ENCODE results near the gene DHFR2. TPM values are rescaled to one million over a fixed set of nuclear protein-coding genes. Genes with fewer than 3 reads are reported as not detected.
"Not testable (repeated sequence)": the region's sequence is repeated elsewhere in the genome, so short reads cannot be mapped to it uniquely, and the experiment has no call there.

The DHFR2 gene
- total RNA-seq (2014; rRNA removed; shearing (Covaris generic)): 3.4 TPM in 2 replicates

DNA sequence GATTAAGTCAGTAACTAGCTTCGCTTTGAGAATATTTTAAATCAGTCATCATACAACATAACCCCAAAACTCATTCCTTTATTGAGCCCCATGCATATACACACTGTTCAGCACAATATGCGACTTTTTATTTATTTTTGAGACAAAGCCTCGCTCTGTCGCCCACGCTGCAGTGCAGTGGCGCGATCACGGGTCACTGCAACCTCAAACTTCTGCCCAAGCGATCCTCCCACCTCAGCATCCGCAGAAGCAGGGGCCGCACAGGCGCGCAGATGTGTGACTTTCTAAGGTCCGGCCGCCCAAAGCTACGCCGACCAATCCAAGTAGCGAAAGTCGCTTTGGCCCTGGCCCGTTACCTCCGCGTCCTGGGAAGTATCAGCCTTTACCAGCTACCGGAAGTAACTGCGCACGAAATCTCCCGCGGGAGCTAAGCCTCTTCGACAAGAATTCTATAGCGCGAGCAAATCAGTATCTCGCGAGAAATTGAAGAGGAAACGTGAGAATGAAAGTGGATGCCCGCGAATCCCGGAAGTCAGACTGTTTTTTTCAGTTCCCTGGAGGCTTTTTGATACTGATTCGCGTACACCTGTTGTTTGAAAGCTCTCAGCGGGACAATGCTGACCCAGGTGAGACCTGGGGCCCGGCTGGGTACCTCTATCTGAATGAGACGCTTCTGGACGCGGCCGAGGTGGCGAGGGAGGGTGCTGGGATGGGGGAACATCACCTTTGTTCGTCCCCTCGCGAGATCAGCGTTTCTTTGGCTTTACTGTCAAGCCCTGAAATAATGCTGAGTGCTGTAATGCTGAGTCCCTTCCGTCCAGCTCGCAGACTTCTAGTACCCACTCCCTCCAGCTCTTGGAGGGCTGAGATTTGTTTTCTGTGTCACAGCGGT lies at the start of gene DHFR2, which contains the start of gene NSUN3:
TSS of gene DHFR2 (minus strand) at position 404 of the 892 bp plus-strand sequence. CDS start 1,405 bp downstream, outside the sequence.
TSS of gene NSUN3 (plus strand) at position 549 of the 892 bp plus-strand sequence. CDS start at position 615, 66 bp downstream.
- H3K36me3 ChIP-seq: 0 out of 2 replicates have a peak, but pooled peaks cover 2% of the 10 kb centered on the region
- peak; percentile 98 to 99 for DNase-seq

DNA sequence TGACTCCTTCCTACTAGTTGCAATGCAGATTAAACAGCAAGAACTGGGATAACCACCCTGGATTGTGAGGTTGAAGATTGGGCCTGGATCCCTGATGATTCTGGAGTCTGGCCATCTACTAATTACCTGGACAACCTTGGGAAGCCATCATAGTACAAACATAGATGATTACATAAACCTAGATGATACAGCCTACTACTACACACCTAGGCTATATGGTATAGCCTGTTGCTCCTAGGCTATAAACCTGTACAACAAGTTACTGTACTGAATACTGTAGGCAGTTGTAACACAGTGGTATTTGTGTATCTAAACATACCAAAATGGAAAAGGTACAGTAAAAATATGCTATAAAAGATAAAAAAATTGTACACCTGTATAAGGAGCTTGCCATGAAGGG lies 48.1 kb upstream of the DHFR2 start:
- H3K27me3 ChIP-seq: no peaks in the 10 kb centered on the region
- no peak overlapping the region for H3K27ac ChIP-seq
- H3K36me3 ChIP-seq: peaks cover 8% of the 10 kb centered on the region
- H3K9me3 ChIP-seq (replicated peaks): no peaks in the 10 kb centered on the region
- no peaks in the 10 kb centered on the region for H3K4me1 ChIP-seq
- no peak overlapping the region for H3K4me3 ChIP-seq
- DNase-seq: no peak

More for the DNA sequence above, at the start of gene DHFR2, which contains the start of gene NSUN3:
- Histone ChIP-seq H3K27me3 (no peaks in the 10 kb centered on the region), H3K27ac (peak within 1 kb of the TSS; percentile 91), H3K4me1 (no peaks in the 10 kb centered on the region), H3K4me3 (peak within 1 kb of the TSS; percentile 83), H3K9me3 (replicated peaks) (no peaks in the 10 kb centered on the region)

- H3K36me3 ChIP-seq; H3K4me3 ChIP-seq; H3K4me1 ChIP-seq; H3K27ac ChIP-seq; DNase-seq; H3K9me3 ChIP-seq (replicated peaks); H3K27me3 ChIP-seq: not testable (repeated sequence)
Measured at GRCh38 chr3:94110232-94110631, 47.5 kb upstream of the DHFR2 start.

DNA sequence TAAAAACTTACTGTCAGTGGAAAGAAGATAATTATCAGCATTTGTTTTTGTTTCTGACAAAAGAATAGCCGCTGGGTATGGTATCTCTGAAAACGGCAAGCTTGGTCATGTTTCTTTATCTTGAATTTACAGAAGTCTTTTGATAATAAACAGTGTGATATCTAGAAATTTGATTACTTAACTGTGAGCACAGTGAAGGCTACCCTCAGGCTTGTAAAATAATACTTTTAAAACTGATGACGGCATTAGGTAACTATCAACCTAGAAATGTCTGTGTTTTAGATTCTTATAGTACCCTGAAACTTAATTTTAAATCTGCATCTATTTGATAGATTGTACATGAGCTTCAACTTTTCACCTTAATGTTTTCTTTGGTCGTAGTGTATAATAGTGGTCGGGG lies 43.6 kb upstream of the DHFR2 start:
- Histone ChIP-seq H3K27ac (no peak overlapping the region), H3K36me3 (peaks cover 8% of the 10 kb centered on the region; the same call in 1 of the 2 replicates), H3K27me3 (no peaks in the 10 kb centered on the region), H3K4me3 (no peak overlapping the region), H3K4me1 (no peaks in the 10 kb centered on the region), H3K9me3 (replicated peaks) (no peaks in the 10 kb centered on the region)
- DNase-seq: no peak

DNA sequence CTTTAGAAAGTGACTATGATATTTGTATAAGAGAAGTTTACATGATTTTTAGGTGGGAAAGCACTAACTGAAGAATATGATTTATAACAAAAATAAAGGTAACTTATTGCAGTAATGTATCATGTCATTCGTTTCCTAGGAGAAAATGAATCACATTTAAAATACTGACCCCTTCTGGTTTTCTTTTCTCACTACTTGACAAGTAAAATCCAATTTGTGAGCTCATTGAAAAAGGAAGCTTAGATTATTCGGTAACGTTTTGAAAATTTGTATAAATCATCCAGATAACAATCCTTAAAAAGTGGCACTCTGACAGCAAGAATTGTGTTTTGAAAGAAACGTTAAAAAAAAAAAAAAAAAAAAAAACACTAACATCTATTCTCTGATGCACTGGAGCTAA lies 39.1 kb upstream of the DHFR2 start:
- Histone ChIP-seq H3K27ac (no peak overlapping the region), H3K4me1 (no peaks in the 10 kb centered on the region), H3K36me3 (peaks cover 14% of the 10 kb centered on the region; the same call in 1 of the 2 replicates), H3K27me3 (no peaks in the 10 kb centered on the region), H3K4me3 (no peak overlapping the region), H3K9me3 (replicated peaks) (no peaks in the 10 kb centered on the region)
- DNase-seq: no peak

- Histone ChIP-seq H3K27ac (no peak overlapping the region), H3K9me3 (replicated peaks) (no peaks in the 10 kb centered on the region), H3K4me1 (no peaks in the 10 kb centered on the region), H3K4me3 (no peak overlapping the region), H3K36me3 (peaks cover 13% of the 10 kb centered on the region; the same call in 1 of the 2 replicates), H3K27me3 (no peaks in the 10 kb centered on the region)
- no peak for DNase-seq
Measured at GRCh38 chr3:94099311-94099710, 36.6 kb upstream of the DHFR2 start.

DNA sequence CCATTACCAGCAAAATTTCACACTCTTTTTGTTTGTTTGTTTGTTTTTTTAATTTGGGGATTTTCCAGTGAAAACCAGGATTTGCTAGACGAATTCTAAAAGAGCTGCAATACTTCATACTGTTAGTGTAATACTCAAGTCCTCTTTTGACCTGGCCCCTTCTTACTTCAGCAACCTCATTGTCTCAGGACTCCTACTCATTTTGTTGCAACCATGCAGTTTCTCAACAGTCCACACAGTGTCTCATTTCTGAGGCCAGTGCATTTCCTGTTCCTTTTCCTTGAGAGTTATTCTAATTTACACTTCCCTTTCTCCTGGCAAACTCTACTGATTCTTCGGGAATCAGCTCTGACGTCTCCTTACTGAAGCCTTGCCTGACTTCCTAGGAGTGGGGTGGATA lies 35.7 kb upstream of the DHFR2 start:
- DNase-seq: no peak
- Histone ChIP-seq H3K27ac (no peak overlapping the region), H3K4me1 (no peaks in the 10 kb centered on the region), H3K36me3 (peaks cover 13% of the 10 kb centered on the region; the same call in 1 of the 2 replicates), H3K27me3 (no peaks in the 10 kb centered on the region), H3K9me3 (replicated peaks) (no peaks in the 10 kb centered on the region), H3K4me3 (no peak overlapping the region)

GRCh38 chr3:94095111-94095510 lies 32.4 kb upstream of the DHFR2 start:
- Histone ChIP-seq H3K27me3 (no peaks in the 10 kb centered on the region), H3K4me1 (no peaks in the 10 kb centered on the region), H3K9me3 (replicated peaks) (no peaks in the 10 kb centered on the region), H3K27ac (no peak overlapping the region), H3K36me3 (peaks cover 13% of the 10 kb centered on the region; the same call in 1 of the 2 replicates), H3K4me3 (no peak overlapping the region)
- no peak for DNase-seq

DNA sequence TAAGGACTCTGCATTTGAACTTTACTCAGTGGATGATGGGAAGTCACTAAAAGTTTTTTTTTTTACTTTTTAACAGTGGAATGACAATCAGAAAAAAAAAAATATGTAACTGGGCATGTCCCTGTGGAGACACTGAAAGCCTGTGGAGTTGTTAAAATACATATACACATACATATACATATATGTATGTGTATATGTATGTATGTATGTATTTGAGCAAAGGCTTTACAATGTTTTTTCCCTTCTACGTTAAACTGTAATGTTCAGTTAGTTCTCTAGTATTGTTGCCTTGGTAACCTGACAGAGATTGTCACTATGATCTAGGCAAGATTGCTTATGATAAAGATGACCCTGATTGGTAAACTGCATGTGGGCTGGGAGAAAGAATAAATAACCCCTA lies 30.4 kb upstream of the DHFR2 start:
- no peak overlapping the region for H3K4me3 ChIP-seq
- no peaks in the 10 kb centered on the region for H3K27me3 ChIP-seq
- H3K4me1 ChIP-seq: no peaks in the 10 kb centered on the region
- peaks cover 5% of the 10 kb centered on the region for H3K36me3 ChIP-seq
- no peak for DNase-seq
- no peaks in the 10 kb centered on the region for H3K9me3 ChIP-seq (replicated peaks)
- no peak overlapping the region for H3K27ac ChIP-seq

DNA sequence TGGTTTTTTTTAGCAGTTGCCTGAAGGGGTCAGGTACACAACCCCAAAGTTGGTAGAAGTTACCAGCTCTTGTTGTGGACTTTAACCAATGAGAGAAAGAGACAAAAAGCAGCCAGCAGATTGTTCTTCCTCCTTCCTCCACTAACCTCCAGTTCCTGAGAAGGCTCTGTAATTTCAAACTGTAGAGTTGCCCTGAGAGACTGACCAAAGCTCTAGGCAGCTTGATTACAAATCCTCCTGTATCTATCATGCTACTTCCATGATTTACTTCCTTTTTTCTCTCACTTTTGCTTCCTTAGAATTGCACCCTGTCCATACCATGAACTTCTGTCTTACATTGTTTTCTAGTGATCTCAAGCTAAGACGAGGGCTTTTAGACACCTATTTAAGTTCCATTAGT lies 29.4 kb upstream of the DHFR2 start:
- no peaks in the 10 kb centered on the region for H3K27me3 ChIP-seq
- peaks cover 3% of the 10 kb centered on the region for H3K4me1 ChIP-seq
- H3K27ac ChIP-seq: no peak overlapping the region
- no peak for DNase-seq
- peaks cover 5% of the 10 kb centered on the region for H3K36me3 ChIP-seq
- H3K9me3 ChIP-seq (replicated peaks): no peaks in the 10 kb centered on the region
- no peak overlapping the region for H3K4me3 ChIP-seq

- no peak for DNase-seq
- H3K4me1 ChIP-seq: peaks cover 6% of the 10 kb centered on the region
- no peaks in the 10 kb centered on the region for H3K9me3 ChIP-seq (replicated peaks)
- no peaks in the 10 kb centered on the region for H3K27me3 ChIP-seq
- peaks cover 14% of the 10 kb centered on the region for H3K36me3 ChIP-seq
- H3K27ac ChIP-seq: no peak overlapping the region
- H3K4me3 ChIP-seq: no peak overlapping the region
Measured at GRCh38 chr3:94089126-94089525, 26.4 kb upstream of the DHFR2 start.

DNA sequence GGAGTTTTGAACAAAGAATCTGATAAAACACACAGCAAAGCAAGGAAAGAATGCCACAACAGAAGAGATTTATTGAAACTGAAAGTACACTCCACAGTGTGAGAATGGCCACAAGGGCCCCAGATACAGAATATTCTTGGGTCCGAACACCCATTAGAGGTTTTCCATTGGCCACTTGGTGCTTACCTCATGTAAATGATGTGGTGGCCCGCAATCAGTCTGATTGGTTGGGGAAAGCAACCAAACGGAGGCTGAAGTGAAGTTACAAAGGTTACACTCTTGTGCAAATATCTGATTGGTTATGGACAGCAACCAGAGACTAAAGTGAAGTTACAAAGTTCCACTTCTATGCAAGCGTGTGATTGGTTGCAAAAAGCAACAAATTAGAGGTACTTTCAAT lies 20.5 kb upstream of the DHFR2 start:
- Histone ChIP-seq H3K27me3 (no peaks in the 10 kb centered on the region), H3K36me3 (peaks cover 14% of the 10 kb centered on the region), H3K9me3 (replicated peaks) (no peaks in the 10 kb centered on the region), H3K4me1 (peaks cover 6% of the 10 kb centered on the region), H3K4me3 (no peak overlapping the region), H3K27ac (no peak overlapping the region)
- DNase-seq: no peak

DNA sequence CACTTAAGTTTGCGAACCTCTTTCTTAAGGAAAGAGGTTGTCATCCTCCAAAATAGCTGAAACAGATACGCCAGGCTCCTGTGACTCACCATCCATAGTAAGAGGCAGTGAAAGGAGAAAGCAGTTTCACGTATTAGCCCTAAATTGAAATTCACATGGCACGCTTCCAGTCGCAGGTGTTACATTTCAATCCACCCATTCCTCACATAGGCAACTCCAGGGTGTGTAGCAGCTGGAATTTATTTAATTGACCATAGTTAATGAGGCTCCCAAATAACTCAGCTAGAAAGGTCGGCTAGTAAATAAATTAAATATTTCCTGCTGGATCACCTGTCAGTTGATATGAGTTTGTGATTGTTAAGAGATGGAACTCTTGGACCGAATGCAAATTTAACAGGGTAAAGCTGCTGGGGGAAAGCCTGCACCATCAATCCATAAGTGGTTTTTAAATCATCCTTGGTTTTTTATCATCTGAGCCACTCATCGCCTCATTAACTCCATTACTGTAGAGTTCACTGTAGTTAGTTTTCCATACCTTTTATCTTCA lies 19.7 kb upstream of the DHFR2 start:
- Histone ChIP-seq H3K27ac (no peak overlapping the region), H3K36me3 (peaks cover 14% of the 10 kb centered on the region), H3K9me3 (replicated peaks) (no peaks in the 10 kb centered on the region), H3K4me3 (no peak overlapping the region), H3K27me3 (no peaks in the 10 kb centered on the region), H3K4me1 (peaks cover 6% of the 10 kb centered on the region)
- peak in 1 of 2 experiments; percentile 21 for DNase-seq

DNA sequence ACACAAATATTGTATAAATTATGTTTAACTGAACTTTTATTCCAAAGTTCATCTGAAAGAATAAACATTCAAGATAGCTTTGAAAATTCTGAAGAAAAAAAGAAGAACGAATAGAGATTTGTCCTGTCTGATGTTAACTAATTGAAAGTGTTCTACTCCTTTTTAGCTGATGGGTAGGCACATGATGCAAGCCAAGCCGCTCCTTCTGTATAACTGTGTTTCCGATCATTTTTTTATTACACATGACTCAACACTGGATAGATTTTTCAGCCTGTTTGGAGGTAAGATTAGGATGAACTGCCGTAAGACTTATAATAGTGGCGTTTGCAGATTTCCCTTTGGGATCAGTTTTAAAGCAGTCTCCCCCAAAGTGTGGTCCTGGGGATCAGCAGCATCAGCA lies 19.2 kb upstream of the DHFR2 start:
- H3K36me3 ChIP-seq: peaks cover 14% of the 10 kb centered on the region
- H3K27me3 ChIP-seq: no peaks in the 10 kb centered on the region
- H3K27ac ChIP-seq: no peak overlapping the region
- peaks cover under 1% of the 10 kb centered on the region for H3K4me1 ChIP-seq
- DNase-seq: no peak
- no peak overlapping the region for H3K4me3 ChIP-seq
- no peaks in the 10 kb centered on the region for H3K9me3 ChIP-seq (replicated peaks)

GRCh38 chr3:94080552-94080951 lies 17.8 kb upstream of the DHFR2 start:
- not testable (repeated sequence) for H3K9me3 ChIP-seq (replicated peaks); H3K27ac ChIP-seq; H3K4me3 ChIP-seq; H3K4me1 ChIP-seq; DNase-seq; H3K27me3 ChIP-seq
- H3K36me3 ChIP-seq: peaks cover 10% of the 10 kb centered on the region
